NCI-H510A treated with DMSO at 0.1 percent for 48 hours (cell line): ENCODE data around the gene SYNPO2L.
"Not testable (repeated sequence)": the region's sequence is repeated elsewhere in the genome, so short reads cannot be mapped to it uniquely, and the experiment has no call there.

Experiments used
- DNase-seq: peaks from one replicate; lab custom pipeline; 2025; lab: John Stamatoyannopoulos, UW

The SYNPO2L gene

GRCh38 chr10:73620974-73621373 is 34.9 kb downstream of the SYNPO2L start:
- DNase-seq: not testable (repeated sequence)

- not testable (repeated sequence) for DNase-seq
These were observed 38.7 kb downstream of the SYNPO2L start for GRCh38 chr10:73617143-73617542.

DNA sequence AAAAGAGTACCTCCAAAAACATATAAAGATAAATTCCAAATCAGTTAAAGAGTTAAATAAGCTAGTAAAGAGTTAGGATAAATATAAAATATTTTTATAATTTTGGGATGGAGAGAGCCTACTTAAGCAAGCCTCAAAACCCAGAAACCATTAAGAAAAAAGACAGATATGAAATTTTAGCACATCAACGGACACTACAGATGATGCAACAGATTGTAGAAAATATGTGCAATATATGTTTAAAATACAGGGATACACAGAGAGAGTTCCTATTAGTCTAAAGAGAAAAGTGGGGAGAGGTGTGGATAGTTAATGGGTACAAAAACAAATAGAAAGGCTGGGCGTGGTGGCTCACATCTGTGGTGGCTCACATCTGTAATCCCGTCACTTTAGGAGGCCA is 41.1 kb downstream of the SYNPO2L start:
- no peak for DNase-seq

DNA sequence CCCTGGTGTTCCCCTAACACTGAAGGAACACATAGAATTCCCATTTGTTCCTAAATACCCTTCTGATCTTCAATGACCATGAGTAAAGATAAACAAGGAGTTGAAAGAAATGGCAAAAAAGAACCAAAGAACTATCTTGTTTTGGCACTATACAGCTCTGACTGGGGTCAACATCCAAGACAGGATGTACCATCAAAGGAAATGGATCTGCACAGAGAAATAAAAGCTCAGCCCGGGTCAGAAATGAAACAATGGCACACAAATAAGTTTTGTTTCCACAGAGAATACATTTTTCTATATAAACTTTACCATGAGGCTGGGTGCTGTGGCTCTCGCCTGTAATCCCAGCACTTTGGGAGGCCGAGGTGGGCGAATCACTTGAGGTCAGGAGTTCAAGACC is 46.7 kb downstream of the SYNPO2L start:
- DNase-seq: no peak

DNA sequence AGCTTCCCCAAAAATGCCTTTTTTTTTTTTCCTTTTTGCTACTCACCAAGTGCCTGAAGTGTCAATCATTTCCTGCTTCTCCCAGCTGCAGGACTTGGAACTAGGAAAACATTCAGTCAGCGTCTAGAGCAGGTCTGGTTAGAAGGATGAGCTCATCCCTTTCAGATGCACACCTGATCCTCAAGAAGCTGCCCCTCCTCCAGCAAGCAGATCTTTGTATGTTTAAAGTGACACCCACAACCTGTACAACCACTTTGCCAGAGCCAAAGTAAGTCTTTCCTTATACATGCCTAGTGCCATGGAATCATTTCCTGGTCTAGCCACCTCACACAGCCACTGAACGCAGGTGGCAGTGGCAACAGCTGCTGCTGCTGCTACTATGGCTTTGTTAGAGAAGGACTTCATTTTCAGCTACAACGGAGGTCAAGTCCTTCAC is 54.3 kb downstream of the SYNPO2L start:
- DNase-seq: peak; percentile 90

DNA sequence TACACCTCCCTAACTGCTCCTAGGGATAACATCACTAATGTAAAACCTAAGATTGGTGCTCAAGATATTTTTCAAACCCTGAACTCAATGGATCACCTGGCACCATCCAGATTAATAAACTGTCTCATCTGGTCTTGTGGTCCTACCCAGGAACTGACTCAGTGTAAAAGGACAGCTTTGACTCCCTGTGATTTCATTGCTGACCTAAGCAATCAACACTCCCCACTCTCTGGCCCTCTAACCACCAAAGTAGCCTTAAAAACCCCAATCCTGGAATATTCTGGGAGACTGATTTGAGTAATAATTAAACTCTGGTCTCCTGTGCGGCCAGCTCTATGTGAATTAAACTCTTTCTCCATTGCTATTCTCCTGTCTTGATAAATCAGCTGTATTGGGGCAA is 58.5 kb downstream of the SYNPO2L start:
- DNase-seq: no peak
